Prostate gland (tissue), 2 donors: ENCODE measurements around the gene DST. TPM values are rescaled to one million over a fixed set of nuclear protein-coding genes. Genes with fewer than 3 reads are reported as not detected.

ENCODE experiments used
- DNase-seq: peaks from one replicate; pipeline ENCODE4 v3.0.0-alpha.2; 2019; ENCODE audit warnings: low spot score
- H3K27ac ChIP-seq, 2 donors: fragments of 200-600 bp; sonication (generic); 2 replicates each; pipeline ENCODE4 v1.5.1; 2017 to 2019
- H3K27me3 ChIP-seq: fragments of 200-600 bp; sonication (generic); replicated peaks from 2 replicates; pipeline ENCODE4 v1.5.1; 2019; ENCODE audit not compliant: insufficient read depth
- H3K36me3 ChIP-seq, 2 donors: fragments of 200-600 bp; sonication (generic); 1 replicate in 1 of 2; 2 replicates in 1 of 2; pipeline versions ENCODE4 v1.5.1 to v1.8.1; 2017 to 2019
- H3K4me1 ChIP-seq: fragments of 200-600 bp; sonication (generic); replicated peaks from 2 replicates; pipeline ENCODE4 v1.5.1; 2019
- H3K4me3 ChIP-seq, 2 donors: fragments of 200-600 bp; sonication (generic); 2 replicates each; pipeline ENCODE4 v1.5.1; 2017 to 2019
- H3K9me3 ChIP-seq: fragments of 200-600 bp; sonication (generic); 2 replicates; pipeline ENCODE4 v1.5.1; 2017
- CTCF ChIP-seq, 4 experiments: fragments of 200-600 bp in 2 of 4; fragments of 450-650 bp in 2 of 4; sonication (generic) in 2 of 4; IDR thresholded peaks; 1 replicate in 3 of 4; 2 replicates in 1 of 4; pipeline ENCODE4 v1.5.1; 2016 to 2019; ENCODE audit warnings: antibody characterized with exemption in 4 of 4, mild to moderate bottlenecking in 2 of 4, moderate library complexity in 2 of 4
- POLR2A ChIP-seq: fragments of 450-650 bp; IDR thresholded peaks from one replicate; pipeline ENCODE4 v1.6.1; 2016; ENCODE audit warnings: antibody characterized with exemption, mild to moderate bottlenecking
- POLR2AphosphoS5 ChIP-seq: sonication (generic); formaldehyde crosslinking; IDR thresholded peaks from one replicate; pipeline ENCODE4 v1.6.1; 2017; ENCODE audit warnings: antibody characterized with exemption
- WGBS: methylation state at CpG from one replicate; pipeline ENCODE4 v1.1.5; 2018; 5-methylcytosine and 5-hydroxymethylcytosine counted together
- intact Hi-C: fragments of 100-400 bp; cut with DNase I; formaldehyde crosslinking; loops from one replicate; pipeline ENCODE4 v1.14.2; 2022
- total RNA-seq, 2 donors: library from RNA; depleted of rRNA; stranded (reverse); fragments of >200 nt; gene quantifications; one replicate each; pipeline ENCODE4 v1.1.0, GENCODE V29; 2016

Gene DST
- total RNA-seq, 2 donors from 2014 or later: 131 to 242 TPM

- no peak overlapping the region for H3K27ac ChIP-seq
- H3K4me1 ChIP-seq: no peaks in the 10 kb centered on the region
- DNase-seq: no peak
- no peak overlapping the region for H3K4me3 ChIP-seq
- H3K27me3 ChIP-seq: no peaks in the 10 kb centered on the region
- intact Hi-C loops: no loop called here
- 40% methylated on average over 4 of the region's 4 CpGs for WGBS
- no peaks in the 10 kb centered on the region for H3K36me3 ChIP-seq
- H3K9me3 ChIP-seq: no peaks in the 10 kb centered on the region
- TF ChIP-seq POLR2A: no peak
- no peak for TF ChIP-seq CTCF (IDR thresholded peaks at IDR 0.05)
- TF ChIP-seq POLR2AphosphoS5: no peak
Measured at GRCh38 chr6:56475736-56476457, 166.8 kb downstream of the DST start.

- intact Hi-C loops: no loop called here
- H3K27ac ChIP-seq: no peak overlapping the region
- H3K4me3 ChIP-seq: no peak overlapping the region
- TF ChIP-seq CTCF (IDR thresholded peaks at IDR 0.05) (no peak), POLR2AphosphoS5 (no peak), POLR2A (no peak)
- no peak for DNase-seq
- 64% methylated on average over 1 of the region's 1 CpG for WGBS
- no peaks in the 10 kb centered on the region for H3K9me3 ChIP-seq
- no peaks in the 10 kb centered on the region for H3K36me3 ChIP-seq
- H3K4me1 ChIP-seq: no peaks in the 10 kb centered on the region
- H3K27me3 ChIP-seq: no peaks in the 10 kb centered on the region
Measured at GRCh38 chr6:56474532-56474931, 168.2 kb downstream of the DST start.

GRCh38 chr6:56463443-56463842 lies 179.2 kb downstream of the DST start:
- Histone ChIP-seq H3K27ac (no peak overlapping the region), H3K36me3 (no peaks in the 10 kb centered on the region), H3K4me1 (no peaks in the 10 kb centered on the region)

DNA sequence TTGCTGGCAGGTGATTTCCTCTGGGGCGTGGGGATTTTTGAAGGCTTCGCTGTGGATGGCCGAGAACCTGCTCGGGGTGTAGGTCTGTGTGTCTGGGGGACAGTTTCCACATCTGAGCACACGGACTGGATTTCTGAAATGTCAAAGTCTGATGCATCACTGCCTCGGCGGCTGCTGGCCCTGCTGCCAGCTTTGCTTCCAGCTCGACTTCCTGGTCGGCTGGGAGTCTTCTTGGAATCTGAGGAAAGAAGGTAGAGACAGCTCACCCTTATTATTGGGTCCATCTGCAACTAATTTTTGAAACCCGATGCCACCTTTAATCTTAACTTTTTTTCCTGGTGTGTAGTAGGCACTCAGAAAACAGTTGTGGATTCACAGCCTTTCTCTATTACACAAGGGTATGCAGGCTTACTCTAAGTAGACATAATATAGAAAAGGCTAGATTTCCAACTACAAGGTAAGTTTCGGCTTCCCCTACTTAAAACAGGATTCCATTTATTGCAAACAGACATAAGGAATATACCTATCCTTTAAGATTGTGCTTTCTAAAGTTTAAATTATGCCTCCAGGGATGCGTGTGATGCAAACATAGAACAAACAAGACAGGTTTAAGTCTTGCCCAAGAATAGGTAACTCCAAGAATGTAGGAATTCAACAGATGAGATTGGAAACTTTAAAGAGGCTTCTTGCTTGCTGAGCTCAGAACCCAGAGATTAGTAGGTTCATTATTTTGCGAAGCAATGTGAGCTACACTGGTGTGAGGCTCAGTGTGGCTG lies 183.5 kb downstream of the DST start:
- intact Hi-C loops: no loop called here
- H3K4me3 ChIP-seq: no peak overlapping the region
- DNase-seq: no peak
- no peaks in the 10 kb centered on the region for H3K4me1 ChIP-seq
- H3K27ac ChIP-seq: no peak overlapping the region
- no peak for TF ChIP-seq CTCF (IDR thresholded peaks at IDR 0.05)
- no peak for TF ChIP-seq POLR2A
- TF ChIP-seq POLR2AphosphoS5: no peak
- no peaks in the 10 kb centered on the region for H3K27me3 ChIP-seq
- H3K36me3 ChIP-seq: no peaks in the 10 kb centered on the region
- 82% methylated on average over 13 of the region's 13 CpGs for WGBS
- no peaks in the 10 kb centered on the region for H3K9me3 ChIP-seq

More at GRCh38 chr6:56463443-56463842, 179.2 kb downstream of the DST start:
- intact Hi-C loops: no loop called here
- Histone ChIP-seq H3K9me3 (no peaks in the 10 kb centered on the region), H3K27me3 (no peaks in the 10 kb centered on the region), H3K4me3 (no peak overlapping the region)
- DNase-seq: no peak
- 94% methylated on average over 13 of the region's 13 CpGs for WGBS
- TF ChIP-seq CTCF (IDR thresholded peaks at IDR 0.05) (no peak), POLR2A (no peak), POLR2AphosphoS5 (no peak)
